Stimulated activated CD8-positive, alpha-beta memory T cell treated with anti-CD3 and anti-CD28 coated beads, Interleukin-12 subunit alpha, Interleukin-12 subunit beta, amount 100 ng/mL, for 4 hours (primary cell): ENCODE measurements around the gene PPARG.
"Not testable (repeated sequence)": the region's sequence is repeated elsewhere in the genome, so short reads cannot be mapped to it uniquely, and the experiment has no call there.

Experiments
- DNase-seq: peaks from one replicate; pipeline ENCODE4 v3.0.0-alpha.2; 2020; ENCODE audit warnings: low read depth

Gene PPARG

GRCh38 chr3:12381199-12381598 lies 92.3 kb downstream of the PPARG start:
- no peak for DNase-seq

DNA sequence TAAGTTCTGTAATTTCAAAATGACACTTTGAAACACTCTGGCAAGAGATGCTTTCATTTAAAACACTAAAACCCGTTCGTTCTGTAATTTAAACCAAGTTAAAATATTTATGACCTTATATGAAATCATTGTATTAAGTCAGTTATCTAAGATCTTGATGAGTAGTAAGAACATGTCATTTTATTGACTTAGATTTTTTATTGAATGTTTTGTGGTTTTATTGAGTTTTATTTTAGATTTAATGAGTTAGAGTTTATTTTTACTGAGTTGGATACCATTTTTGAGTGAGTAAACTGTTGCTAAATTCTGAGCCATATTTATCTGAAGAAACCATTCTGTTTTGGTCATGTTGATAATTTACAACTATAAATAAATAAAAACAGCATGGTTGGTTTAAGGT lies 94.3 kb downstream of the PPARG start:
- DNase-seq, result no peak

DNA sequence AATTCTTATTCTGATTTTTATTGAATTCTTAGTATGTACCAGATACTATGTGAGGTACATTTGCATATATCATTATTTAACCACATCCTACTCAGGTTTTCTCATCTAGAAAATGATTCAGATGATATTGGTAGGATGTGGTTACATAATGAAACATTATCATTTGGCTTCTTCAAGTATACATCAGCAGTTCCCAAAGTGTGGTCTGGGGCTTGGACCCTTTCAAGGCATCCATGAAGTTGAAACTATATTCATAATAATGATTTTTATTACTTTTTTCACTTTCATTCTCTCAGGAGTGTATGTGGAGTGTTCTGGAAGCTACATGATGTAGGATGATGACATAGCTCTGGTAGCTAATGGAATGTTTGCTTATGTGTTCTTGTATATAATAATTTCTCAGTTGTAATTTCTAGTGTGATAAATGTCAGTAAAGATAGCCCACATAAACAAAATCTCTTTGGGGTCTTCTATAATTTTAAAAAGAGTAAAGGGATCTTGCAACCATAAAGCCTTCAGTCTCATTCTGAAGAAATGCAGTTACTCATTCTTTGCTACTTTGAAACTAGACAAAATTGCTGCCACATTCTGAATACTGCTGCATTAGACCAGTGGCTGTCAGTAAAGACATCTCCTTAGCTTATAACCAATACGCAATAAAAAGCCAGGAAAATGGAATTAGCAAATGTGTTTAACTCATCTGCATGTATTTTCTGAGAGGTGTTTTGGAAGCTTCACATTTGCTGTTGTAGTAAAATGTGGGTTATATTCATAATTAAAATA lies 95.8 kb downstream of the PPARG start:
- DNase-seq, result no peak

DNA sequence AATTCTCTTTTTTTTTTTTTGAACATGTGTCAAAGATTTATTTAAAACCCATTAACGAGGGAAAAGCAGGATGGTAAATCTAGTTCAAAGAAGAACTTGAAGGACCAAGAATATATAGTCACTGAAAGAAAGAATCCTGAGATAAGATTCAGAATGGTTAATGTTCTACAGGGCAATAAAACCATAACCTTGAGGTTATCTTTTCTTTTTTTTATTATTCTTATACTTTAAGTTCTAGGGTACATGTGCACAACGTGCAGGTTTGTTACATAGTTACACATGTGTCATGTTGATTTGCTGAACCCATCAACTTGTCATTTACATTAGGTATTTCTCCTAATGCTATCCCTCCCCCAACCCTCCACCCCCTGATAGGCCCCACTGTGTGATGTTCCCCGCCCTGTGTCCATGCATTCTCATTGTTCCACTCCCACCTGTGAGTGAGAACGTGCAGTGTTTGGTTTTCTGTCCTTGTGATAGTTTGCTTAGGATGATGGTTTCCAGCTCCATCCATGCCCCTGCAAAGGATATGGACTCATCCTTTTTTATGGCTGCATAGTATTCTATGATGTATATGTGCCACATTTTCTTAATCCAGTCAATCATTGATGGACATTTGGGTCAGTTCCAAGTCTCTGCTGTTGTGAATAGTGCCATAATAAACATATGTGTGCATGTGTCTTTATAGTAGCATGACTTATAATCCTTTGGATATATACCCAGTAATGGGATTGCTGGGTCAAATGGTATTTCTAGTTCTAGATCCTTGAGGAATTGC lies 97.8 kb downstream of the PPARG start:
- DNase-seq, result not testable (repeated sequence)

GRCh38 chr3:12388185-12388584 lies 99.3 kb downstream of the PPARG start:
- no peak for DNase-seq

DNA sequence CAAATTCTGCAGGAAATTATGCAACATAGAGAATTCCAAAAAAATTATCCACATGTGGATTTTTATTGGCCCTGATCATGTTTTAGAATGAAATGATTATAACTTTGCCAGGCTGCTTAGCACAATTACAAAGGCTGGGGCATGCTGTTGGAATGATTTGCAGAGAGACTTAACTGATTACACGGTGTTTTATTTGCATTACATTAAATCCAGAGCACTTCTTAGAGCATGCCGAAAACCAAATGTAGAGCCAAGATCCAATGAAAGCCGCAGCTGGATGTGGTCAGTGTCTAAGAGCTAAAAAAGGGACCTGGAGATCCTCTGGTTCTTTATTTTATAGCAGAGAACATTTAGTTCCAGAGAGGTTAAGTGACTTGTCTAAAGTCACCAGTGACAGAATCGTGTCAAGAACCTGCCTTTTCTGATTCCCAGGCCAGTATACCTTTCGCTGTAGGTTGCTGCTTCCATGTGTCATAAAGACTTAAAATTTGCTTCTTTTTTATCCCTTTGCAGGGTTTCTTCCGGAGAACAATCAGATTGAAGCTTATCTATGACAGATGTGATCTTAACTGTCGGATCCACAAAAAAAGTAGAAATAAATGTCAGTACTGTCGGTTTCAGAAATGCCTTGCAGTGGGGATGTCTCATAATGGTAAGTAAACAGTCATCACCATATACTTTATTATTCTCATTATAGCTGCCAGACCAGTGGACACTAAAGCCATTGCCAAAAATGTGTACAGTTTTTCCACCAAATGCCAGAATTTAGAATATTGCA lies 103.4 kb downstream of the PPARG start:
- DNase-seq, result no peak

- no peak for DNase-seq
These were observed 105.0 kb downstream of the PPARG start for GRCh38 chr3:12393894-12394293.

- no peak for DNase-seq
These were observed 105.8 kb downstream of the PPARG start for GRCh38 chr3:12394569-12395271.

DNA sequence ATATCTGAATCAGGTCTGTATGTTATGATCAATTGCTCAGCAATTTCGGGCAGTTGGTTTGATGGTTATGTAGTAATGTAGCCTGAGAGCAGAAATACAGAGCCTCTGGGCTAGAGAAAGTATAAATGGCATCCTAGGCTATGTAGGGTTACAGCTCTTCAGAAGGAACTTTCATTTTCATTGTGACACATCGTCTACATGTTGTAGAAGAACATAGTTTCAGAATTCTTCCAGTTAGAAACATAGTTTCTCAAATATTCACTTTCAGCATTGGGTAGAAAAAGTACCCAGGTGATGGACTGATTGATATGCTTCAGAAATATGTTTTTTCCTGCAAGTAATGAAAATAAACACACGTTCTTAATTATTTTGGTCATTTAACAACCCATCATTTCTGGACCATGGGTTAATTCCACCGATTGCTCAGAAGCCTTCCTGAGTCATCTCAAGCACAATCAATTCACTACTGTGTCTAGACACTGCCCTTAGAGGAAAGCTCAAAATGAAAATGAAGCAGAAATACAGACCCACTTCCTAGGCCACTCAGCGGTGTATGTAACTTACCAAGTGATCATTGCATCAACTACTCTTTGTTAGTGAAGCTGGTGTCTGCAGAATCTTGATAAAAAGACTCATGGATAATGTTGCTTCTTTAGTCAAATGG lies 106.6 kb downstream of the PPARG start:
- DNase-seq, result no peak

DNA sequence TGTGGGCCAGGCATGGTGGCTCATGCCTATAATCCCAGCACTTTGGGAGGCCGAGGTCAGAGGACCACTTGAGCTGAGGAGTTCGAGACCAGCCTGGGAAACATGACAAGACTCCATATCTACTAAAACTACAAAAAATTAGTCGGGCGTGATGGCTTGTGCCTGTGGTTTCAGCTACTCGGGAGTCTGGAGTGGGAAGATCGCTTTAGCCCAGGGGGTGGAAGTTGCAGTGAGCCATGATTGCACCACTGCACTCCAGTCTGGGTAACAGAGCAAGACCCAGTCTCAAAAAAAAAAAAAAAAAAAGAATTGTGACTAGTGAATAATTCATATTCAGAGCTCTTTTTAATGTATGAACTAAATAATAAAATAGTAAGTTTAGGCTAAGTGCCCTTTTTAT lies 107.6 kb downstream of the PPARG start:
- no peak for DNase-seq

GRCh38 chr3:12399226-12399625 lies 110.4 kb downstream of the PPARG start:
- DNase-seq, result no peak

GRCh38 chr3:12400616-12401194 lies 111.8 kb downstream of the PPARG start:
- no peak for DNase-seq

- no peak for DNase-seq
These were observed 112.3 kb downstream of the PPARG start for GRCh38 chr3:12401208-12401607.

DNA sequence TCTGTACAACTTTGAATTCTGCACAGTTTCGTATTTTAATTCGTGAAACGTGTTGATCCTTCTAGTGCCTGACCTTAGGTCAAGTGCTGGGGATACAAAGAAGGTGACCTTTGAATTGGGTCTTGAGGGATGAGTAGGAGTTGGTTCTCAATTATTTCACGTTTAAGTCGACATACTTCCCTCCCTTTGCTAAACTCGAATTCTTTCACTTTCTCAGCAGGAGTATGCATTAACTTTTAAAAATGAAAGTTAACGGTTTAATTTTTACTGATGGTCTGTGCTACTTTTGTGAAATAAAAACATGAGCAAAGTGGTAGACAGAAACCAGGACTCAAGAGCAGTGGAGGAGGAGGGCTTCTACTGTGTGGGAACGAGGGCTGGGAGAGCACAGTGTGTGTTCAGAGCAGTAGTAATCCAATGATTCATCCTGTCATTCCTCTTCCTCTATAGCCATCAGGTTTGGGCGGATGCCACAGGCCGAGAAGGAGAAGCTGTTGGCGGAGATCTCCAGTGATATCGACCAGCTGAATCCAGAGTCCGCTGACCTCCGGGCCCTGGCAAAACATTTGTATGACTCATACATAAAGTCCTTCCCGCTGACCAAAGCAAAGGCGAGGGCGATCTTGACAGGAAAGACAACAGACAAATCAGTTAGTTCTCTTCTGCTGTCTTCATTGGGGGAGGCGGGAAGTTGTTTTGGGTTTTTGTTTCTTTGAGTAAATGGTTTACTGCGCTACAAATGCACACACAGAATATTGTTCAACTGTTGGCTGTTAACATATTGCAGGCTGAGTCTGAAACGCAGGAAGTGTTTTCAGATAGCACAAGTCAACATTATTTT lies 116.8 kb downstream of the PPARG start:
- no peak for DNase-seq

GRCh38 chr3:12408984-12409683 lies 120.3 kb downstream of the PPARG start:
- DNase-seq, result no peak

DNA sequence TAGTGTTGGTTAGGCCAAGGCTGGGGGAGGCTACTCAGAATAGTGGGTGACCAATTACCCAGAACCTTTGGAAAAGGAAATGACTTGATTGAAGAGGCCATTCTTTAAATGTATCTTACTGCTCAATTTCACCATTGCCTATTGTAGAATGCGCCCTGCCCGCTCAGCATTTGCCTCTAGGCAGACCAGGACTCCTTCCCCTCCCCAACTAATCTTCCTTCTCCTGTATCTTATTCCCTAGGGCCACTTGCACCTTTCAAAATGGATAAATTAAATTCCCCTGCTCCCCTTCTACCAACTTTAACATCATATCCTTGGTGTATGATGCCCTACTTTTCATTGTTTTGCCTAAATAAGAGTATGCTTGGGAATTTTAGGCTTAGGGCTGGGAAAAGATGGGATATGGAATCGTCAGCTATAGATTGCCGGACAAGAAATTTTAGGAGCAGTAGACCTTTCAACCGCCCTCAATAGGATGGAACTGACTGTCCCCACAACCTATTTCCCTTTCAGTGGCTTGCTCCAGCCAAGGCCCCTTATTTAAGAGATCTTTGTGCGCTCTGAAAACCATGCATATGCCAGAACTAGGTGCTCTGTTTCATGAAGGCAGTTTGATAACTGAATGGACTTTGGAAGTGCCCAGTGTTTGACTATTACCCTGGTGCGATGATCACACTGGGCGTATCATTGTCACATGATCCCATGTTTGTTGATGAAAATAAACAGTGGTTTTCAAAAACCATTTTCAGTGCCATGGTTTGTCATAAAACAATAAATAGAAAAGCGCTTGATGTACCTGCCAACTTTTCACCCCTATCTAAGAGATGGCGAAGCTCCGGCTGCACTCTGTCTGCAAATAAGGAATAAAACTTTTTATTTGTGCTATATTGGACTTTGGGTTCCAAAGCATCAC lies 121.1 kb downstream of the PPARG start:
- DNase-seq, result no peak

DNA sequence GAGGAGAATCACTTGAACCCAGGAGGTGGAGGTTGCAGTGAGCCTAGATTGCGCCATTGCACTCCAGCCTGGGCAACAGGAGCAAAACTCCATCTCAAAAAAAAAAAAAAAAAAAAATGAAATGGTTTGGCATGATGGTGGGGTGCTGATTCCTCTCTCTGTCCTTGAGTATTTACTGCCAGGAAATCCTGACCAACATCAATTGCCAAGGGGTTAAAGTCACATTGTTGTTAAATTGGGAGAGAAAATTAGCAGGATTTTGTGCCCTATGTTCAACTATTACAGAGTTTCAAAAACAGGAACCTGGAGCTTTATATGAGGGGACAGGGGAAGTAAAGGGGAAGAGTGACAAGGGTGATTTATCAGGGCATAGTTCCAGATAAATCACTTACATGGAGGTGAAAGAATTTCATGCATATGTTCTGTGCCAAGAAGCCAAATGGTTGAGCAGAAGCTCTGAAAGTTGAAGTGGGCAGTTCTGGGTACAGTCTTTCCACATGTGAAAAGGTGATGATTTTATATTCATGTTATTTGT lies 124.9 kb downstream of the PPARG start:
- no peak for DNase-seq

GRCh38 chr3:12415014-12415680 lies 126.3 kb downstream of the PPARG start:
- DNase-seq, result no peak
